Astrocyte of the spinal cord (primary cell): ENCODE data around the gene ARG2.
A peak's percentile ranks its signal among the peaks of the same experiment; 100 is the strongest.

ENCODE experiments used
- DNase-seq: peaks from one replicate; pipeline ENCODE4 v3.0.0; 2011; ENCODE audit warnings: low read depth, low spot score
- H3K4me3 ChIP-seq: 2 replicates; pipeline ENCODE4 v1.5.1; 2011; ENCODE audit warnings: low read depth, mild to moderate bottlenecking, low read length, moderate library complexity
- CTCF ChIP-seq: IDR thresholded peaks from 2 replicates; pipeline ENCODE4 v1.5.1; 2012; ENCODE audit warnings: low read depth, mild to moderate bottlenecking, low read length, inconsistent platforms
- in situ Hi-C: cut with HindIII; loops from 2 replicates; pipeline ENCODE4 v1.10.0; 2017; ENCODE audit warnings: low sequenced_read_pairs

The ARG2 gene

DNA sequence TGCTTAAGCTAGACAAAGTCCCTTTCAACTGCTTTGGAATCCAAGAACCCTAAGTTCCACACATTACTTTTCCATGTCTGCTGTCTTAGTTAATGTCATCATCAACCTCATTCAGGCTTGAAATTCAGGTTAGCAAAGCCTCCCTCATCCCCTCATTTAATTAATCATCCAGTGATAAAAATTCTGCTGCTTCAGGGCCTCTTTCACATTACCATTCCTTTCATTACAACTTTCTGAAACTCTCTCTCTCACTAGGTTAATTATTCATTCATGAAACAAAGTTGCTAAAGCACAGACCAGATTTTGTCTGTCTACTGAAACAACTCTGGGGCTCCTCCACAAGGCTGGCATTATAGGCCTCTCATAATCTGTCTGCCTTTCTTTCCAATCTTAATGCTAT, 64.1 kb downstream of the ARG2 start:
- no peak for TF ChIP-seq CTCF
- in situ Hi-C loops, result no loop called here
- H3K4me3 ChIP-seq, result no peak overlapping the region
- DNase-seq, result no peak

DNA sequence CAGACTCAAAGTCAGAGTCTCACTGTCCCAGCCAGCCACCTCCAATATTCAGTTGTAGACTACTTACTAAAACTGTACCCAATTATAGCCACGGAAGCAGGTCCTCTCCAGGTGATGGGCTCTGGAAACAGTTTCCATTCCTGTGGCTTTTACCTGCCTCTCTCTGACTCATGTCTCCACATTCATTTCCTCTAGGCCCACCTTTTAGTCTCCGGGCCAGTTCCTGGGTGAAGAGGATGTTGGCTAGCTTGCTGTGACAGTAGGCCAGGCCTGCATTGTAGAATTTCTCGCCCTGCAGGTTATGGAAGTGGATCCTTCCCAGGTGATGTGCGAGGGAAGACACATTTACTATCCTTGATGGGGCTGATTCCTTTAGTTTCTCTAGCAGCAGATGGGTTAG, 70.3 kb downstream of the ARG2 start:
- H3K4me3 ChIP-seq, result no peak overlapping the region
- no peak for TF ChIP-seq CTCF
- no peak for DNase-seq
- in situ Hi-C loops, result no loop called here

DNA sequence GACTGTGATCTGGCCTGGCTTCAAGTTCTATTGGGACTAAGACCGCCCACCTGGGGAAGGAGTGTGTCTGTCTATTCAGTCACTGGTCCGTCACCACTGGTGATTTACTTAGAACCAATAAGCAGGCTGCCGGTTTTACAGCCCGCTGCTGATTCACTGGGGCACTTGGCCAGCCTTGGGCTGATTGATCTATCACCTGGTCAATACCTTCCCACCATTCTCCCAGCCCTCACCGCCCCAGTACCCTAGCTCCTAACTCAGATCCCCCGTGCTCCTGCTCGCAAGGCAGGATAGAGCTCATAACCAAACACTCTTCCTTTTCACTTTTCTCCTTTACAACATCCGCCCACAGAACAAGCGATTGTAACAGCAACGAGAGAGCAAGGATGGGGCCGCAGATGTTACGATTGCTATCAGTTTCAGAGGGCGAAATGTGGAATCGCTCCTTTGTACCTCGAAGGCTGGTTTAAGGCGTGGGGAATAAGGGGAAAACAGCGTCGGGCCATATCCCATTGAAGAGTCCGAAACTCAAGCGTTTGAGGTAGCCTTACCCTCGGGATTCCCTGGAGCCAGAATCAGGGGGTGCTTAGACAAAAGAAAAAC, 75.2 kb downstream of the ARG2 start:
- in situ Hi-C loops, result no loop called here
- peak overlapping the region; percentile 100 for H3K4me3 ChIP-seq
- TF ChIP-seq CTCF, result no peak
- DNase-seq, result peak; percentile 94

- in situ Hi-C loops, result no loop called here
- DNase-seq, result peak; percentile 91
- peak within 1 kb of the TSS; percentile 100 for H3K4me3 ChIP-seq
- no peak for TF ChIP-seq CTCF
Observed at GRCh38 chr14:67695394-67695949, 75.8 kb downstream of the ARG2 start, which contains the start of gene RDH11. TSS of gene RDH11 (minus strand) at chr14:67695764. CDS start at chr14:67695703, 61 bp downstream.

- no peak for DNase-seq
- no peak overlapping the region for H3K4me3 ChIP-seq
- no peak for TF ChIP-seq CTCF
- in situ Hi-C loops, result no loop called here
Observed at GRCh38 chr14:67697006-67697405, 77.3 kb downstream of the ARG2 start.

GRCh38 chr14:67698179-67698578, 78.5 kb downstream of the ARG2 start:
- no peak for TF ChIP-seq CTCF
- H3K4me3 ChIP-seq, result no peak overlapping the region
- in situ Hi-C loops, result no loop called here
- no peak for DNase-seq
